HG02885 (cell line): ENCODE measurements around the gene STATH.
A peak's percentile ranks its signal among the peaks of the same experiment; 100 is the strongest.
"Not testable (repeated sequence)": the region's sequence is repeated elsewhere in the genome, so short reads cannot be mapped to it uniquely, and the experiment has no call there.

ENCODE experiments used
- ATAC-seq: cut with Tn5 transposase; IDR thresholded peaks from one replicate; pipeline ENCODE4 v1.9.1; 2021; ENCODE audit warnings: mild to moderate bottlenecking; ENCODE audit not compliant: unreplicated experiment, poor library complexity

The STATH gene

GRCh38 chr4:69995526-69996016 is at the start of gene STATH:
TSS of gene STATH (plus strand) at chr4:69995966. CDS start at chr4:69998438, 2,472 bp downstream.
- no peak for ATAC-seq

DNA sequence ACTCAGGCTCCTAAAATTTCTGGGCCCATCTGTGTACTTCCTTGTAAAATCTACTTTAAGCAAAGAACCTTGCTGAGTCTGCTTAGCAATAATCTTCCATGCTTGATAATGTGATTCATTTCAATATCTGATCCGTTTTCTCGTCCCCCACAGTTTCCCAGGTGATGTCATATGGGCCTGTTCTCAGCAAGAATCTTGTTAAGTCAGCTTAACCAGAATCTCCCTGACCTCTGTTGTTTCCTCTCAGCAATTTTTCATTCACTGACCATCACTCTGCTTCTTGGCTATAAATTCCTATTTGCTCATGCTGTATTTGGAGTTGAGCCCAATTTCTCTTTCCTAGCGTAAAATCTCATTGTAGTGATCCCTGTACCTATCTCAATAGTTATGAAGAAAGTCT is 44.2 kb upstream of the STATH start:
- ATAC-seq: no peak

DNA sequence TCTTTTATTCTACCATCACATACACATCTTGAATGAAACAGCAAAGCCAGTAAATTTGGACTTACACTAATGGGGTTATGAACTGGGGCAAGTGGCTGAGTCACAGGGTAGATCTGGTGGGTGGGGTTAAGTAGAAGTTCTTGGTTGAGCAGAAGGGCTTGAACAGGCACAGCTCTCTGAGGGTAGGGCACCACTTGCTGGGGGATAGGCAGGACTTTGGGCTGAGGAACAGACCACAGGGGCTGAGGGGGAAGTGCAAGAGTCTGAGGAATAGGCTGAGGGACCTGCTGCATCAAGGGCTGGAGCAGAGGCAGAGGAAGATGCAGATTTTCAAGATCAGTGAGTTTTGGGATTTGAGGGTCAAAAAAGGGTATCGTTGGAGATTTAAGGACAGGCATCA is 38.6 kb upstream of the STATH start:
- ATAC-seq: no peak

- ATAC-seq: no peak
Observed at GRCh38 chr4:69965628-69966027, 30.1 kb upstream of the STATH start, which contains the start of gene CSN2. TSS of gene CSN2 (minus strand) at chr4:69965728. CDS start at chr4:69960995, 4,733 bp downstream.

- ATAC-seq: no peak
Observed at GRCh38 chr4:69970071-69970470, 25.7 kb upstream of the STATH start.

- no peak for ATAC-seq
Observed at GRCh38 chr4:69974631-69975030, 21.1 kb upstream of the STATH start.

- no peak for ATAC-seq
Observed at GRCh38 chr4:69977582-69977981, 18.2 kb upstream of the STATH start.

DNA sequence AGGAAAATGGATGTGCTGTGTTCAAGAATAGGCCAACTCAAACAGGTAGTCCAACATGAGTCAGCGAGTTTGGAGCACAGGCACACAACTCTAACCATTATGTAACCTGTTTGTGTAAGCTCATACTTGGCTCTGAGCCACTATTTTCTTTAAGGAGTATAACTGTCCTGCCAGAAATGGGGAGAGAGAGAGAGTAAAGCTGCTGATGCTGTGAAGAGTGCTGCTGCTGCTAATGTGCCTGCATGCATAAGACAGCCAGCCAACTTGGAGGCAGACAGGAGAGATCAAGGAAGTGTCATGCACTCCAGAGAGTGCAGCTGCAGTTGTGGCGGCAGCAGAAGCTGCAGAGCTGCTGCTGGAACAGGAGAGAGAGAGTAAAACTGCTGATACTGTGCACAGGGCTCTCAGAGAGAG is 11.7 kb upstream of the STATH start:
- peak; percentile 82 for ATAC-seq

- ATAC-seq: no peak
Observed at GRCh38 chr4:69986663-69987062, 9.1 kb upstream of the STATH start.

DNA sequence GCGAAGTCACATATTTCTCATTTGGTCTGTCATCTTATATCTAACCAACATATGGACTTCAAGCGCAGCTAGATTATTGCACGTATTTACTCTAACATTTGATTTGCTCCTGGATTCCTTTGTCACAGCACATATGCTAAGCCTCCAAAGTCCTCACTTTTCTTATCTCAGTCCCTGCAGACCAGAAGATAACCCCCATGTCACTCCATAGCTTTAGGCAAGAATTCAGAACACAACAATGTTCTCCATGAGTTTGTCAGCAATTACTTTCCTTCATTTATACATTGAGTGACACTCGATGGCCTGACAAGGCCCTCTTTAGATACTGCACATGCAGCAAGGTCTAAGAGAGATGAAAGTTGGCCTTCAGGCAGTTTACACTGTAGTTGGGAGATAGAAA is 4.8 kb upstream of the STATH start:
- no peak for ATAC-seq

- no peak for ATAC-seq
Observed at GRCh38 chr4:69994782-69995181, 984 bp upstream of the STATH start.

- ATAC-seq: peak; percentile 58
Observed at GRCh38 chr4:69999420-69999819, 3.7 kb downstream of the STATH start.

GRCh38 chr4:70000711-70001110 is 4.9 kb downstream of the STATH start:
- ATAC-seq: no peak

GRCh38 chr4:70002507-70002906 is 6.7 kb downstream of the STATH start:
- ATAC-seq: no peak

DNA sequence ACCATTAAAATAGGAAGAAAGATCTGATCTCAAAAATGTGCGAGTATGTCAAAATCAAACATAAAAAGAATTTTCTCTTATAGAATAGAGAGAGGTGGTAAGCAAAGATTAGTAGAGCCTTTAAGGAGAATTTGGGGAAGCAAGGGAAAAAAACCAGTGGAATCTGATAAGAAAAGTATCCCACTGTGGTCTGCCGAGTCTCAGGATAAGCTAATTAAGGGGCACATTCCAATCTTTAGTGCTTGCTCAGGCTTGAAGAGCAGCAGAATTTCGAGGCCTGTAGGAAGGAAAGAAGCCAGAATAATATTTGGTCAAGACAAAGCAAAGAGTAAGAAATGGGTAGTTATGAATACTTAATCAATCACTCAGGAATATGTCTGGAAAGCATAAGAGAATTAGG is 13.0 kb downstream of the STATH start:
- no peak for ATAC-seq

DNA sequence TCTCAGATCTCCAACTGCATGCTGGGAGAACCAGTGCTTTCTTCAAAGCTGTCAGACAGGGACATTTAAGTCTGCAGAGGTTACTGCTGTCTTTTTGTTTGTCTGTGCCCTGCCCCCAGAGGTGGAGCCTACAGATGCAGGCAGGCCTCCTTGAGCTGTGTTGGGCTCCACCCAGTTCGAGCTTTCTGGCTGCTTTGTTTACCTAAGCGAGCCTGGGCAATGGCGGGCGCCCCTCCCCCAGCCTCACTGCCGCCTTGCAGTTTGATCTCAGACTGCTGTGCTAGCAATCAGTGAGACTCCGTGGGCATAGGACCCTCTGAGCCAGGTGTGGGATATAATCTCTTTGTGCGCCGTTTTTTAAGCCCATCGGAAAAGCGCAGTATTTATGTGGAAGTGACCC is 23.2 kb downstream of the STATH start:
- ATAC-seq: not testable (repeated sequence)

GRCh38 chr4:70023218-70023617 is 27.5 kb downstream of the STATH start:
- no peak for ATAC-seq

GRCh38 chr4:70027011-70027410 is 31.2 kb downstream of the STATH start:
- no peak for ATAC-seq

DNA sequence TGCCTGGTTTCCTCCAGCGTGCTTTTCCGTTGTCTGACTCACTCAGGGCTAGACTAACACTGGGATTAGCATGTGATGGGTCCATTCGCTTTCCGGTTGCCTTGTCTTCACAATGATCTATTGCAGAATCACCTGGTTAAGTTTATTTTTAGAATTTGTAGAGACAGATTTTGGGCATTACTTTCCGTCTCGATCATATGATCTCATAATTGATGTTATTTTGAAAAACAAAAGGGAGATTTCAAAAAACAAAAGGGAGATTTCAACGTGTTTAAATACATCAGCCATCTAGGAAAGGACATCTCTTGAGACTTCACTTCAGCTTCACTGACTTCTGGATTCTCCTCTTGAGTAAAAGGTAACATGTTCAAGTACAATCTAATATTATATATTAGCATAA is 32.4 kb downstream of the STATH start, which contains the start of gene HTN3:
Gene HTN3 (plus strand): TSS at position 301 of the 400 bp plus-strand sequence. CDS start 2,282 bp downstream, outside the sequence.
- not testable (repeated sequence) for ATAC-seq

DNA sequence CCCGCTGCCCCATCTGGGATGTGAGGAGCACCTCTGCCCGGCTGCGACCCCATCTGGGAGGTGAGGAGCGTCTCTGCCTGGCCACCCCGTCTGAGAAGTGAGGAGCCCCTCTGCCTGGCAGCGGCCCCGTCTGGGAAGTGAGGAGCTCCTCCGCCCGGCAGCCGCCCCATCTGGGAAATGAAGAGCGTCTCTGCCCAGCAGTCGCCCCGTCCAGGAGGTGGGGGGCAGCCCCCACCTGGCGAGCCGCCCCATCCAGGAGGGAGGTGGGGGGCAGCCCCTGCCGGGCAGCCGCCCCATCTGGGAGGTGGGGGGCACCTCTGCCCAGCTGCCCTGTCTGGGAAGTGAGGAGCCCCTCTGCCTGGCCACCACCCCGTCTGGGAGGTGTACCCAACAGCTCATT is 41.8 kb downstream of the STATH start:
- ATAC-seq: not testable (repeated sequence)

- not testable (repeated sequence) for ATAC-seq
Observed at GRCh38 chr4:70039928-70040327, 44.2 kb downstream of the STATH start.

GRCh38 chr4:70041652-70042286 is 46.0 kb downstream of the STATH start:
- no peak for ATAC-seq
